WTC11 (cell line): ENCODE measurements around the gene MDFIC. TPM values are rescaled to one million over a fixed set of nuclear protein-coding genes. Genes with fewer than 3 reads are reported as not detected.

Experiments used
- ATAC-seq: fragments of 200-7000 bp; cut with Tn5 transposase; 2 replicates; pipeline ENCODE4 v1.10.0; 2021; ENCODE audit warnings: mild to moderate bottlenecking, moderate library complexity
- CTCF ChIA-PET: fragments of 300-600 bp; sonication (Branson Sonifier 250); formaldehyde crosslinking; loops from one replicate; lab custom pipeline; 2021; ENCODE audit warnings: antibody characterized with exemption; lab: Charles Lee
- POLR2A ChIA-PET: fragments of 350-600 bp; sonication (Branson Sonifier 250); formaldehyde crosslinking; loops from one replicate; lab custom pipeline; 2021; ENCODE audit warnings: antibody characterized with exemption; lab: Charles Lee
- DNase-seq: peaks from one replicate; pipeline ENCODE4 v3.0.0; 2021; ENCODE audit warnings: low spot score
- H3K27ac Mint-ChIP-seq: 2 replicates; pipeline ENCODE4 v1.8.0; 2021; ENCODE audit warnings: mixed read lengths
- H3K27me3 Mint-ChIP-seq: 2 replicates; pipeline ENCODE4 v1.8.0; 2021; ENCODE audit warnings: low read depth, mild to moderate bottlenecking, moderate library complexity, mixed read lengths
- H3K36me3 Mint-ChIP-seq: 2 replicates; pipeline ENCODE4 v1.8.0; 2021; ENCODE audit warnings: mixed read lengths
- H3K4me1 Mint-ChIP-seq: 2 replicates; pipeline ENCODE4 v1.8.0; 2022; ENCODE audit warnings: mixed read lengths
- H3K4me3 Mint-ChIP-seq: 2 replicates; pipeline ENCODE4 v1.8.0; 2021; ENCODE audit warnings: mild to moderate bottlenecking, moderate library complexity, mixed read lengths
- H3K9me3 Mint-ChIP-seq: 2 replicates; pipeline ENCODE4 v1.8.0; 2021; ENCODE audit warnings: mixed read lengths
- CREM ChIP-seq: sonication (generic); formaldehyde crosslinking; IDR thresholded peaks from 2 replicates; pipeline ENCODE4 v1.8.1; 2022; ENCODE audit warnings: mild to moderate bottlenecking, missing genetic modification reagents, moderate library complexity
- ESRRA ChIP-seq: sonication (generic); formaldehyde crosslinking; IDR thresholded peaks from 2 replicates; pipeline ENCODE4 v1.8.1; 2022; ENCODE audit warnings: mild to moderate bottlenecking, missing genetic modification reagents, borderline replicate concordance
- FOXJ3 ChIP-seq: sonication (generic); formaldehyde crosslinking; IDR thresholded peaks from 2 replicates; pipeline ENCODE4 v1.9.0; 2021; ENCODE audit warnings: missing genetic modification reagents, mild to moderate bottlenecking, borderline replicate concordance
- GTF2I ChIP-seq: fragments of 250-450 bp; sonication (Bioruptor Pico); conservative IDR thresholded peaks from 2 replicates; pipeline ENCODE4 v1.4.0; 2021; ENCODE audit warnings: mild to moderate bottlenecking
- JUN ChIP-seq: sonication (generic); formaldehyde crosslinking; IDR thresholded peaks from 2 replicates; pipeline ENCODE4 v1.8.0; 2023; ENCODE audit warnings: mild to moderate bottlenecking, missing genetic modification reagents
- KAT7 ChIP-seq: sonication (generic); formaldehyde crosslinking; IDR thresholded peaks from 2 replicates; pipeline ENCODE4 v1.8.1; 2023; ENCODE audit warnings: missing genetic modification reagents, mild to moderate bottlenecking, borderline replicate concordance
- RORB ChIP-seq: fragments of 250-450 bp; sonication (Bioruptor Pico); IDR thresholded peaks from 2 replicates; pipeline ENCODE4 v1.9.0; 2021; ENCODE audit warnings: mild to moderate bottlenecking
- TP53 ChIP-seq: sonication (generic); formaldehyde crosslinking; IDR thresholded peaks from 2 replicates; pipeline ENCODE4 v1.8.1; 2023; ENCODE audit warnings: mild to moderate bottlenecking, missing genetic modification reagents
- ZBTB21 ChIP-seq: sonication (generic); formaldehyde crosslinking; IDR thresholded peaks from 2 replicates; pipeline ENCODE4 v1.8.1; 2023; ENCODE audit warnings: mild to moderate bottlenecking, missing genetic modification reagents, borderline replicate concordance
- ZNF671 ChIP-seq: fragments of 250-450 bp; sonication (Bioruptor Pico); IDR thresholded peaks from 2 replicates; pipeline ENCODE4 v1.8.0; 2021; ENCODE audit warnings: mild to moderate bottlenecking
- total RNA-seq: library from RNA; stranded (reverse); gene quantifications from 3 replicates; pipeline ENCODE4 v1.2.3, GENCODE V29; 2021
- TF ChIP-seq, protein P1 (sequence below): sonication (generic); formaldehyde crosslinking; IDR thresholded peaks from 2 replicates; pipeline ENCODE4 v1.8.0; 2022; ENCODE audit warnings: missing genetic modification reagents
- TF ChIP-seq, protein P2 (sequence below): sonication (generic); formaldehyde crosslinking; IDR thresholded peaks from 2 replicates; pipeline ENCODE4 v1.8.1; 2023; ENCODE audit warnings: mild to moderate bottlenecking, missing genetic modification reagents
- TF ChIP-seq, protein P3 (sequence below): fragments of 200-600 bp; IDR thresholded peaks from 2 replicates; pipeline ENCODE4 v1.8.0; 2022; ENCODE audit warnings: antibody characterized with exemption
- TF ChIP-seq, protein P4 (sequence below): sonication (generic); formaldehyde crosslinking; IDR thresholded peaks from 2 replicates; pipeline ENCODE4 v1.8.0; 2023; ENCODE audit warnings: mild to moderate bottlenecking, missing genetic modification reagents
- TF ChIP-seq, protein P5 (sequence below): fragments of 250-450 bp; sonication (Bioruptor Pico); conservative IDR thresholded peaks from 2 replicates; pipeline ENCODE4 v1.9.0; 2021; ENCODE audit warnings: mild to moderate bottlenecking

Gene MDFIC
- total RNA-seq, 1 experiment from 2014 or later, result 8.4 TPM

DNA sequence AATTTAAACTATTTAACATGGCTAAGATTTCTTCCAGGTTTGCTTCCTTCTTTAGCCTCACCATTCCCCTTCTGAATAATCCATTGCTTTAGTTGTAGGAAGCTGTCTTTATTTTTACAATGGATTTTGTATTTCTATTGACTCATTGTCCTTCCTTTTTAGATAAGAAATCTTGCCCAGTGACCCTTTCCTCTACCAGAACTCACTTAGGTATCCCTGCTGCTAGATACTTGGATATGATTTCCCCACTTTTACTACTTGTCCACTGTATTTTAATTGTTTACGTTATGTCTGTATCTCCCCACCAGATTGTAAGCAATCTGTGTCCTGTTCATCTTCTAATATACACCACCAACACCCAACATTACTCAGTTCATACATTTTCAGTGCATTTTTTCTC is 47.7 kb upstream of the MDFIC start:
- H3K27ac Mint-ChIP-seq, result no peak overlapping the region
- peaks cover 21% of the 10 kb centered on the region for H3K9me3 Mint-ChIP-seq
- POLR2A ChIA-PET, result no interaction called here
- ATAC-seq (no peak), DNase-seq (no peak)
- H3K4me1 Mint-ChIP-seq, result no peaks in the 10 kb centered on the region
- H3K36me3 Mint-ChIP-seq, result no peaks in the 10 kb centered on the region
- no peak overlapping the region for H3K4me3 Mint-ChIP-seq
- CTCF ChIA-PET, result no interaction called here
- H3K27me3 Mint-ChIP-seq, result no peaks in the 10 kb centered on the region
- TF ChIP-seq CREM, result no peak

DNA sequence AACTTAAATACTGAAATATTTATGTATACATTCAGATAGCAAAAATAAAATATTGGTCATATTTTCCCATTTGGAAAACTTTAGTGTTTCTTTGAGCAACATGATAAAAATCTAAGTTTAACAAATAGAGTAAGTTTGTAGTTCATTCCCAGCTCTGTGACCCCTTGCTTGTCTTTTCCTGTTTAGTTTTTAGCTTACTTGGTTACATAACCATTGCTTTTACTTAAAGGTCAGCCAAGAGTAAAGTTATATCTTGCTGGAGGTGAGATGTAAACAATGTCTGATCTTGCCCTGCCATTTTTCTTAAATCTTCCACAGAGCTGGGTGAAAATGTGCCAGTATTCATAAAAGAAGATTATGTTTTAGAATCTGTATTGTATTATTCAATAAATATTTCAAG is 46.7 kb upstream of the MDFIC start:
- Mint-ChIP-seq H3K9me3 (peaks cover 31% of the 10 kb centered on the region), H3K36me3 (no peaks in the 10 kb centered on the region)
- CTCF ChIA-PET, result no interaction called here

DNA sequence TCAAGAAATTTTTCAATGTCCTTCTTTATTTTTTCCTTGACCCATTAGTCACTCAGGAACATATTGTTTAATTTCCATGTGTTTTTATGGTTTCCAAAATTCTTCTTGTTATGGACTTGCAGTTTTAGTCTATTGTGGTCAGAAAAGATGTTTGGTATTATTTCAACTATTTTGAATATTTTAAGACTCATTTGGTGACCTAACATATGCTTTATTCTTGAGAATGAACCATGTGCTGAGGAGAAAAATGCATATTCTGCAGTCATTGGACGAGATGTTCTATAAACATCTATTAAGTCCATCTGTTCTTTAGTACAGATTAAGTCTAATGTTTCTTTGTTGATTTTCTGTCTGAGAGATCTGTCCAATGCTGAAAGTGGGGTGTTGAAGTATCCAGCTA is 42.3 kb upstream of the MDFIC start:
- H3K36me3 Mint-ChIP-seq, result peaks cover 4% of the 10 kb centered on the region
- H3K27ac Mint-ChIP-seq, result no peak overlapping the region
- ATAC-seq, result no peak
- H3K9me3 Mint-ChIP-seq, result peaks cover 42% of the 10 kb centered on the region
- no peak for TF ChIP-seq KAT7 (CRISPR knock-in tag)
- TF ChIP-seq, all 79 proteins: peak for 0
- POLR2A ChIA-PET, result no interaction called here
- no peak for DNase-seq
- no peaks in the 10 kb centered on the region for H3K27me3 Mint-ChIP-seq
- no peak overlapping the region for H3K4me3 Mint-ChIP-seq
- H3K4me1 Mint-ChIP-seq, result no peaks in the 10 kb centered on the region
- CTCF ChIA-PET, result no interaction called here

More for the DNA sequence above, 46.7 kb upstream of the MDFIC start:
- Mint-ChIP-seq H3K4me3 (no peak overlapping the region), H3K27ac (no peak overlapping the region), H3K4me1 (no peaks in the 10 kb centered on the region), H3K27me3 (no peaks in the 10 kb centered on the region)
- ATAC-seq (no peak), DNase-seq (no peak)
- POLR2A ChIA-PET, result no interaction called here
- TF ChIP-seq TP53 (CRISPR knock-in tag) (no peak), JUN (CRISPR knock-in tag) (no peak)
- TF ChIP-seq, protein P1, sequence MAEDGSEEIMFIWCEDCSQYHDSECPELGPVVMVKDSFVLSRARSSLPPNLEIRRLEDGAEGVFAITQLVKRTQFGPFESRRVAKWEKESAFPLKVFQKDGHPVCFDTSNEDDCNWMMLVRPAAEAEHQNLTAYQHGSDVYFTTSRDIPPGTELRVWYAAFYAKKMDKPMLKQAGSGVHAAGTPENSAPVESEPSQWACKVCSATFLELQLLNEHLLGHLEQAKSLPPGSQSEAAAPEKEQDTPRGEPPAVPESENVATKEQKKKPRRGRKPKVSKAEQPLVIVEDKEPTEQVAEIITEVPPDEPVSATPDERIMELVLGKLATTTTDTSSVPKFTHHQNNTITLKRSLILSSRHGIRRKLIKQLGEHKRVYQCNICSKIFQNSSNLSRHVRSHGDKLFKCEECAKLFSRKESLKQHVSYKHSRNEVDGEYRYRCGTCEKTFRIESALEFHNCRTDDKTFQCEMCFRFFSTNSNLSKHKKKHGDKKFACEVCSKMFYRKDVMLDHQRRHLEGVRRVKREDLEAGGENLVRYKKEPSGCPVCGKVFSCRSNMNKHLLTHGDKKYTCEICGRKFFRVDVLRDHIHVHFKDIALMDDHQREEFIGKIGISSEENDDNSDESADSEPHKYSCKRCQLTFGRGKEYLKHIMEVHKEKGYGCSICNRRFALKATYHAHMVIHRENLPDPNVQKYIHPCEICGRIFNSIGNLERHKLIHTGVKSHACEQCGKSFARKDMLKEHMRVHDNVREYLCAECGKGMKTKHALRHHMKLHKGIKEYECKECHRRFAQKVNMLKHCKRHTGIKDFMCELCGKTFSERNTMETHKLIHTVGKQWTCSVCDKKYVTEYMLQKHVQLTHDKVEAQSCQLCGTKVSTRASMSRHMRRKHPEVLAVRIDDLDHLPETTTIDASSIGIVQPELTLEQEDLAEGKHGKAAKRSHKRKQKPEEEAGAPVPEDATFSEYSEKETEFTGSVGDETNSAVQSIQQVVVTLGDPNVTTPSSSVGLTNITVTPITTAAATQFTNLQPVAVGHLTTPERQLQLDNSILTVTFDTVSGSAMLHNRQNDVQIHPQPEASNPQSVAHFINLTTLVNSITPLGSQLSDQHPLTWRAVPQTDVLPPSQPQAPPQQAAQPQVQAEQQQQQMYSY (CRISPR knock-in tag), result no peak

DNA sequence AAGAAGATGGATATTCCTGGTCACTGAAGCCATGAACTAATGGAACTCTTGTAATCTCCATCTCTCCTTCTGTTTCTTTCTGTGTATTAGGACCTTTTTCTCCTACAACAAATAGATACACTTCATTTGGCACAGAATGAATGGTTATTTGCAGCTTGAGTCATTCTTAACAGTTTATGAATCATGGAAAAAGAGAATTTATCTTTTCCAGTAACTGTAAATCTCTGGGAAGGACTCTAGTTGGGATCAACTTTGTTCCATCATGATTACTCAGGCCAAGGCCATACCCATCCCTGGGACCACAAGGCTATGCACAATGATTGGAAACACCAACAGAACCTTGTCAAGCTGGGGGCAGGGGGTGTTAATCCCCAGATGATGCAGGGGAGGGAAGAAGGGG is 36.1 kb upstream of the MDFIC start:
- ATAC-seq (no peak), DNase-seq (no peak)
- Mint-ChIP-seq H3K36me3 (no peaks in the 10 kb centered on the region; the same call in 1 of the 2 replicates), H3K27me3 (no peaks in the 10 kb centered on the region), H3K27ac (no peak overlapping the region), H3K4me1 (no peaks in the 10 kb centered on the region), H3K9me3 (peaks cover 5% of the 10 kb centered on the region; the same call in 1 of the 2 replicates)
- TF ChIP-seq, protein P2, sequence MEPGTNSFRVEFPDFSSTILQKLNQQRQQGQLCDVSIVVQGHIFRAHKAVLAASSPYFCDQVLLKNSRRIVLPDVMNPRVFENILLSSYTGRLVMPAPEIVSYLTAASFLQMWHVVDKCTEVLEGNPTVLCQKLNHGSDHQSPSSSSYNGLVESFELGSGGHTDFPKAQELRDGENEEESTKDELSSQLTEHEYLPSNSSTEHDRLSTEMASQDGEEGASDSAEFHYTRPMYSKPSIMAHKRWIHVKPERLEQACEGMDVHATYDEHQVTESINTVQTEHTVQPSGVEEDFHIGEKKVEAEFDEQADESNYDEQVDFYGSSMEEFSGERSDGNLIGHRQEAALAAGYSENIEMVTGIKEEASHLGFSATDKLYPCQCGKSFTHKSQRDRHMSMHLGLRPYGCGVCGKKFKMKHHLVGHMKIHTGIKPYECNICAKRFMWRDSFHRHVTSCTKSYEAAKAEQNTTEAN (CRISPR knock-in tag), result no peak
- TF ChIP-seq, protein P3, sequence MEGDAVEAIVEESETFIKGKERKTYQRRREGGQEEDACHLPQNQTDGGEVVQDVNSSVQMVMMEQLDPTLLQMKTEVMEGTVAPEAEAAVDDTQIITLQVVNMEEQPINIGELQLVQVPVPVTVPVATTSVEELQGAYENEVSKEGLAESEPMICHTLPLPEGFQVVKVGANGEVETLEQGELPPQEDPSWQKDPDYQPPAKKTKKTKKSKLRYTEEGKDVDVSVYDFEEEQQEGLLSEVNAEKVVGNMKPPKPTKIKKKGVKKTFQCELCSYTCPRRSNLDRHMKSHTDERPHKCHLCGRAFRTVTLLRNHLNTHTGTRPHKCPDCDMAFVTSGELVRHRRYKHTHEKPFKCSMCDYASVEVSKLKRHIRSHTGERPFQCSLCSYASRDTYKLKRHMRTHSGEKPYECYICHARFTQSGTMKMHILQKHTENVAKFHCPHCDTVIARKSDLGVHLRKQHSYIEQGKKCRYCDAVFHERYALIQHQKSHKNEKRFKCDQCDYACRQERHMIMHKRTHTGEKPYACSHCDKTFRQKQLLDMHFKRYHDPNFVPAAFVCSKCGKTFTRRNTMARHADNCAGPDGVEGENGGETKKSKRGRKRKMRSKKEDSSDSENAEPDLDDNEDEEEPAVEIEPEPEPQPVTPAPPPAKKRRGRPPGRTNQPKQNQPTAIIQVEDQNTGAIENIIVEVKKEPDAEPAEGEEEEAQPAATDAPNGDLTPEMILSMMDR, result no peak
- TF ChIP-seq ZBTB21 (no peak), GTF2I (CRISPR knock-in tag) (no peak), ESRRA (CRISPR knock-in tag) (no peak), TP53 (CRISPR knock-in tag) (no peak), RORB (CRISPR knock-in tag) (no peak), FOXJ3 (CRISPR knock-in tag) (no peak), ZNF671 (CRISPR knock-in tag) (no peak)
- TF ChIP-seq, protein P4, sequence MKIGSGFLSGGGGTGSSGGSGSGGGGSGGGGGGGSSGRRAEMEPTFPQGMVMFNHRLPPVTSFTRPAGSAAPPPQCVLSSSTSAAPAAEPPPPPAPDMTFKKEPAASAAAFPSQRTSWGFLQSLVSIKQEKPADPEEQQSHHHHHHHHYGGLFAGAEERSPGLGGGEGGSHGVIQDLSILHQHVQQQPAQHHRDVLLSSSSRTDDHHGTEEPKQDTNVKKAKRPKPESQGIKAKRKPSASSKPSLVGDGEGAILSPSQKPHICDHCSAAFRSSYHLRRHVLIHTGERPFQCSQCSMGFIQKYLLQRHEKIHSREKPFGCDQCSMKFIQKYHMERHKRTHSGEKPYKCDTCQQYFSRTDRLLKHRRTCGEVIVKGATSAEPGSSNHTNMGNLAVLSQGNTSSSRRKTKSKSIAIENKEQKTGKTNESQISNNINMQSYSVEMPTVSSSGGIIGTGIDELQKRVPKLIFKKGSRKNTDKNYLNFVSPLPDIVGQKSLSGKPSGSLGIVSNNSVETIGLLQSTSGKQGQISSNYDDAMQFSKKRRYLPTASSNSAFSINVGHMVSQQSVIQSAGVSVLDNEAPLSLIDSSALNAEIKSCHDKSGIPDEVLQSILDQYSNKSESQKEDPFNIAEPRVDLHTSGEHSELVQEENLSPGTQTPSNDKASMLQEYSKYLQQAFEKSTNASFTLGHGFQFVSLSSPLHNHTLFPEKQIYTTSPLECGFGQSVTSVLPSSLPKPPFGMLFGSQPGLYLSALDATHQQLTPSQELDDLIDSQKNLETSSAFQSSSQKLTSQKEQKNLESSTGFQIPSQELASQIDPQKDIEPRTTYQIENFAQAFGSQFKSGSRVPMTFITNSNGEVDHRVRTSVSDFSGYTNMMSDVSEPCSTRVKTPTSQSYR (CRISPR knock-in tag), result no peak
- TF ChIP-seq, protein P5, sequence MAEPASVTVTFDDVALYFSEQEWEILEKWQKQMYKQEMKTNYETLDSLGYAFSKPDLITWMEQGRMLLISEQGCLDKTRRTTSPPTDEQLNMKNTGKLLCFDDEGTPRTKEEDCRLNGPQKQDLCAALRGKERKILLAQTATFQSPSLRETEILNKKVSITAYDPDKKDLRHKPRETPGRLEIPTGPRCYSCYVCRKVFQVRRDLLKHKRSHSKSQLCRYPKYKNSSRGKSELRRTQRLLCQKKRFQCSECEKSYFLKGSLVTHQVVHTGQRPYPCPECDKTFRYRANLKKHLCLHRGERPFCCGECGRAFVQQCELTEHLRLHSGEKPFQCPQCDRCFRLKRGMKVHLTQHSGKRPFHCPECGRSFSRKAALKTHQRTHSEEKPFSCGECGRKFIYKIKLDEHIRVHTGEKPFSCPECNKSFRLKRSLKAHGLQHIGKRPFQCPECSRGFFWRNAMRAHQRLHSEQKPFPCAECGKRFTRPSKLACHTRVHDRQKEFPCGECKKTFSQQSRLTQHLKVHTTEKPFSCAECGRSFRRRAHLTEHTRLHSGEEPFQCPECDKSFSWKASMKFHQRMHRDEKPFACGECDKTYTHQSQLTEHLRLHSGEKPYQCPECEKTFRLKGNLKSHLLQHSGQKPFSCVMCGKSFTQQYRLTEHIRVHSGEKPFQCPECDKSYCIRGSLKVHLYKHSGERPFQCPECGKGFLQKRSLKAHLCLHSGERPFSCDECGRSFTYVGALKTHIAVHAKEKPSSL (CRISPR knock-in tag), result no peak
- TF ChIP-seq, all 79 proteins: peak for 0
- H3K4me3 Mint-ChIP-seq, result no peak overlapping the region
- ChIA-PET CTCF (no interaction called here), POLR2A (no interaction called here)
